Activated CD8-positive, alpha-beta memory T cell treated with anti-CD3 and anti-CD28 coated beads, Interleukin-2, amount 50 U/mL, for 24 hours (primary cell): ENCODE results near the gene CSNK1A1.
"Not testable (repeated sequence)": the region's sequence is repeated elsewhere in the genome, so short reads cannot be mapped to it uniquely, and the experiment has no call there.

Source experiments
- DNase-seq: peaks from one replicate; pipeline ENCODE4 v3.0.0-alpha.2; 2020; ENCODE audit errors: extremely low read depth

CSNK1A1 gene

DNA sequence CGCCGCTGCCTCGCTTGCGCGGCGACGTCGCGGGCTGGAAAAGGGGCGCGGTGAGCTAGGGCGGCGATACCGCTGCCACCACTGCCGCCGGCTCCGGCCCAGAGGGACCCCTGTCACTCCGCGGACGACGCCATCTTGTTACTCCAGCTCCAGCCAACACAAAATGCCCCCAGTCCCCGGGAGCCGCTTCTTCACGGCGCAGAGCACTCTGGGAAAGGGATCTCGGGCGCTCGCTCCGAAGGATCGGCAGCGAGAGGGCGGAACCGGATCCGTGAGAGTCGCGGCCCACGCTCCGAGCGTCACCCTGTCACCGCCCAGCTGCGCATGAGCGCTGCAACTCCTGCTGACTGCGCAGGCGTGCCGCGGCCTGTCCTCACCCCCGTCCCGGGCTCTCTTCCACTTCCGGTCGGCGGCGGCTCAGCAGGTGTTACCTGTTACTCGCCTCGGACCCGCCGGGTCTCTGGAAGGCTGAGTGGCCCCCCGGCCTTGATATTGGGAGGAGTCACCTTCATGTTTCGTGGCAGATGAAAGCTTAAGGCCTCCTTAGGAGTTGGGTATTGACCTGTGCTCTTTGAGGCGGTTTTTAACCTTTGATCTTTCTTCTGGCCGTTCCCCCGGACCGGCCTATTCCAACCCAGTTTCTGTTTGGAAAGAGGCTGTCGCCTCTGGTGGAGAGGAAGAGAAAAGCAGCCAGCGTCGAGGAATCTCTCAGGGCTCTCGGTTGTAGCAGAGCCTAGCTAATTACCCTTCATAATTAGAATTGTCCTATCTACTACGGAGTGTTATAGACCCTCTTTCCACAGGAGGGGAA, at the start of gene CSNK1A1:
Gene CSNK1A1 (minus strand): TSS at position 213 of the 811 bp plus-strand sequence. CDS start 475 bp downstream, outside the sequence.
- peak; percentile 96 for DNase-seq

DNA sequence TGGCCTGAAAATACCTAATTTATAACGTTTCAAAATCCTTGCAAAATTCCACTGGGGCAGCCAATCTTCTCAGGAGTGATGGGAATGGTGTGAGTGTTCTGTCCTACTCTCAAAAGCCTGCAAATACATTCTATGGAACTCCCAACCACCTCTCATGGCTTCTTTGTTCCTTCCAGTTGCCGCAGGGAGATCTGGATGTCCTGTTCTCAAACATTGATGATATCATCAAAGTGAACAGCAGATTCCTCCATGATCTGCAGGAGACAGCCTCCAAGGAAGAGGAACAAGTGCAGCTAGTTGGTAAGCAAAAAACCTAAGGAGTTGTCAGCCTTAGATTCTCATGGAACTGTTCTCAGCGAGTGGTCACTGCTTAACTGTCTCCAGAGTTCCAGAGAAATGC, 49.7 kb upstream of the CSNK1A1 start:
- DNase-seq = no peak

GRCh38 chr5:149599375-149599774, 48.1 kb upstream of the CSNK1A1 start:
- DNase-seq = no peak

DNA sequence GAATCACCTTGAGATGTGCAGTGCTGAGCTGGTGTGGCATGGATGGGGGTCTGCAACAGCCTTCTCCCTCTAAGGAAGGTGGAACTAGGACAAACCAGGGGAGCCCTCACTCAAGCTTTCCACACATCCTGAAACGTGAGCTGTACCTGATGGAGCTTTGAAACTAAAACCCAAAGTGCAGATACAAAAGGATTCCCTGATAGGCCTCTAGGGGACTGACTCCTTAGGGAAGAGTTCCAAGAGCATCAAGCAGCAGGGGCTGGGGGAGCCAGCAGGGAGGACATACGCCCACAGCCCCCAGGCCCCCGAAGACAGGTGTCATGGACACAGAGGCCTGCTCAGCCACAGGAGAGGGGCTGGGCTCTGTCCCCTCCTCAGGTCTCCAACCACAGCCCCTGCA, 47.7 kb upstream of the CSNK1A1 start:
- no peak for DNase-seq

GRCh38 chr5:149598234-149598633, 47.0 kb upstream of the CSNK1A1 start:
- DNase-seq = not testable (repeated sequence)

- DNase-seq = no peak
These were observed 46.4 kb upstream of the CSNK1A1 start for GRCh38 chr5:149597618-149598017.

DNA sequence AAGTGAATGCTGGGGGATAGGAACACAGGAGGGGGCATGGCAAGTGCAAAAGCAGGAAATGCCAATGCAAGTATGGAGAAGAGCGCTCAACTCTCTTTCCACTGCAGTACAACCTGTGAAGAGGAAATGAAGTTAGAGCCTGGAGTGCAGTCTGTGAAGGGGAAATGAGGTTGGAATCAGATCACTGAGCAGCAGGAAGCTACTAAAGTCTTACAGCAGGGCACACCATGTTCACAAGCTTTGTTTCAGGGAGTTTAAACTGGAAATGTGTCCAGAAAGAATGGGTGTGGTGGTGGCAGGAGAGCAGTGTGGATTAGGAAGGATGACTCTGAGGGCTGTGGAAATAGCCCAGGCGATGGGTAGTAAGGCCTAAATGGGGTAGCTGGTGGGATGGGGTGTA, 45.5 kb upstream of the CSNK1A1 start:
- no peak for DNase-seq

GRCh38 chr5:149595105-149595504, 43.9 kb upstream of the CSNK1A1 start:
- not testable (repeated sequence) for DNase-seq

DNA sequence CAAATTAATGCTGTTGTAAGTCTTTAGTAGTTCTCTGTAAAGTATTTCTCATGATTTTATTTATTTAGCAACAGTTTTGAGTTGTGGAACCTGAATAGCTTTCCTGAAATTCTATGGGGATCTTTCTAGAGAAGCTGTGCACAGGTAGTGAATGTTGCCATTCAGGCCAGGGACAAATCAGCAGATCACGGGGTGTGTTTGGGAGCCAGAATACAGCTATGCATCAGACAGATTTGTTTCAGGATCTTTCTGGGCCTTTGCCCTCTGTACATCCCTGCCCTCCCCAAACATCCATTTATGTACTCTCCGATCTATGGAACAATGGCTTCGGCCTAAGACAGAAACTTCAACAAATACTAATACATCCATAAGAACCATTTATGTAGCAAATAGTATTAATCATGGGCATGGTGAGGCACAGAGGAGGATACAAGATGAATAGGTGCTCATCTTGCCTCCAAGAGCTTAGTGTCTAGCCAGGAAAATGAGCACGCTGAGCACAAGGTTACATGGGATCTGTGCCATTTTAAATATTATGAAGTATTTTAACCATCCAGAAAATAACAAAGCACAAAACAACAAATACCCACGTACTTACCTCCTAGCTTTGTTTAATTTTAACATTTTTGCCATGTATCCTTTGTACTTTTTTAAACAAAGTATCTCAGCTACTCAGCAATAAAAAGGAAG, 43.1 kb upstream of the CSNK1A1 start:
- no peak for DNase-seq

DNA sequence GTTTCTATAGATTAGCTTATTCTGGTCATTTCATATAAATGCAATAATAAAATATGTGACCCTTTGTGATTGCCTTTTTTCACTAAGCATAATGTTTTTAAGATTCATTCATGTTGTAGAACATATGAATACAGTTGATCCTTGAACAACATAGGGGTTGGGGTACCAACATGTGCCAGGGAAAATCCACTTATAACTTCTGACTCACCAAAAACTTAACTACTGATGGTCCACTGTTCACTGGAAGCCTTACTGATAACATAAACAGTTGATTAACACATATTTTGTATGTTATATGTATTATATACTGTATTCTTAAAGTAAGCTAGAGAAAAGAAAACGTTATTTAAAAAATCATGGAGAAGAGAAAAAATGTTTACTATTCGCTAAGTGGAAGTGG, 42.1 kb upstream of the CSNK1A1 start:
- no peak for DNase-seq

GRCh38 chr5:149588936-149589335, 37.7 kb upstream of the CSNK1A1 start:
- DNase-seq = no peak

GRCh38 chr5:149586708-149587318, 35.6 kb upstream of the CSNK1A1 start:
- DNase-seq = no peak

- DNase-seq = no peak
These were observed 34.7 kb upstream of the CSNK1A1 start for GRCh38 chr5:149585910-149586309.

- no peak for DNase-seq
These were observed 32.9 kb upstream of the CSNK1A1 start for GRCh38 chr5:149584121-149584520.

DNA sequence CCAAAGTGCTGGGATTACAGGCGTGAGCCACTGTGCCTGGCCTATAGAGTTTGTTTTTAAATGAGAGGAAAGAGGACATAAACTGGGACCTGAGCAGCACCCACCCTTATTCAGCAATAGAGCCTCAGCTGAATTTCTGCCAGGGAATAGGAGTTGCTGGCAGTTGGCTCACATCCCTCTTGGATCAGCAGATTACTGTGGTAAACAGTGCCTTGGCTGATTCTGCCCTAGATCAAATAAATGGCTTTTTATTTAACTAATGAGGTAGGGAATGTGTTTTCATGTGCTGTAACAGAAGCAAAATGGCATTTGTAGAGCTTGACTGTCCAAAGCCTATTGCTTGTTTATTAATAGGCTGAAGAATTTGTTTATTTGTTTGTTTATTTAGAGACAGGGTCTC, 32.2 kb upstream of the CSNK1A1 start:
- DNase-seq = no peak

DNA sequence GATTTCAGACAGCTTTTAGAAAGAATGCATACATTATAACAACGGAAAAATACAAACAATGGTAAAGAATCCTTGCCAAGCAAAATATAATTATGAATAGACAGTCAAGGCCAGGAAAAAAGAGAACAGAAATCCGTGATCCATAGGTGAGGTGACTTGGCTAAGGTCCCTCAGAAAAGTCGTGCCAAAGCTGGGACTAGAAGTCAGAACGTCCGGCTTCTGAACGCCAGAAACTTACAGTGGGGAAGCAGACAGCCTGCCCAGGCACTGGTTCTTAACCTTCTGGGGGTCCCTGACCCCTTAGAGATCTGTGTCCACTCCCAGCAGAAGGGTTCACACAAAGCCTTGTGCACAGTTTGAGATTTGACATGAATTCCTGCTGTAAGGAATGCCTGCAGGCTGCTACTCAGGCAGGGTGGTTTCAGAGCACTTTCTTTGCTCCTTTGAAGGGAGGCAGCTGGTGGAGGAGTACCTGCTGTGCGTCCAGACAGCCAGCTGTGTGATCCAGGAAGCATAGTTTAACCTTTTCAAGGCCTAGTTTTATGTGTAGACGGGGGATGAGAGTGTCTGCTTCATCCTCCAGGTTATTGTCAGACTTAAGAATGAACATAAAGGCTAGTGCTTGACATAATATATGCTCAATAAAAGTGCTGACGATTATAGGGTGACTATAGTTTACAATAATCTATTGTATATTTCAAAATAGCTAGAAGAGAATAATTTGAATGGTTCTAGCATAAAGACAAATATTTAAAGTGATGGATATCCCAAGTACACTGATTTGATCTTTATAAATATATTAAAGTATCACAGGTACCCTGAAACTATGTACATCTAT, 30.9 kb upstream of the CSNK1A1 start:
- DNase-seq = no peak

DNA sequence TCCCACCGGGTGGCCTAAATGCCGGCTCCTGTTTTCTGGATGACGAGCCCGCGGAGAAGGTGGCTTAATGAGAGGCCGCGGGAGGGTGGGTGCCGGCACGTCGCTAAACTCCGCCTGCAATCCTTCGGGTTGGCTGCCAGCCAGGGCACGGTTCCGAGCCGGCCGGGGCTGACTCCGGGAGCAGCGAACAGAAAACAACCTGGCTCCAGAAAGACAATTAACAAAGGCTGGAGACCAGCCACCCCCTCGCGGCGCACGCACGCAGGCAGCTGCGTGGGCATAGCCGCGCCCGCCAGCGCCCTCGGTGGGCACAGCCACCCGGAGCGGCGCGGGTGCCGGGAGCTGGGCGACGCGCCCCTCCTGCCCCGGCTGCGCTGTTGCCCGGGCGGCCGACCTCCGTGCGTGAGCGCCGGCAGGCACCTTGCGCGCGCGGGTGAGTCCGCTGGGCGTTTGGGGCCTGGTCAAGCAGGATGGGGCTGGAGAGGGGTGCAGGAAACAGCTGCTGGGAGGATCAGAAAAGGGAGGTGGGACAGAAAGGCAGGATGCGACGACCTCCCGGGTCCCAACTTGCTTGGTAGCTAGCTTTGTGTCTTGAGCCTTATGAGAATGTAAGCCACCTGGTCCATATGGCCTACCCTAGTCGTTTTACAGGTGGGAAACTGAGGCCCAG, 30.1 kb upstream of the CSNK1A1 start, which contains the start of gene ARHGEF37:
Gene ARHGEF37 (plus strand): TSS at position 307 of the 670 bp plus-strand sequence. CDS start 16,272 bp downstream, outside the sequence.
- no peak for DNase-seq

DNA sequence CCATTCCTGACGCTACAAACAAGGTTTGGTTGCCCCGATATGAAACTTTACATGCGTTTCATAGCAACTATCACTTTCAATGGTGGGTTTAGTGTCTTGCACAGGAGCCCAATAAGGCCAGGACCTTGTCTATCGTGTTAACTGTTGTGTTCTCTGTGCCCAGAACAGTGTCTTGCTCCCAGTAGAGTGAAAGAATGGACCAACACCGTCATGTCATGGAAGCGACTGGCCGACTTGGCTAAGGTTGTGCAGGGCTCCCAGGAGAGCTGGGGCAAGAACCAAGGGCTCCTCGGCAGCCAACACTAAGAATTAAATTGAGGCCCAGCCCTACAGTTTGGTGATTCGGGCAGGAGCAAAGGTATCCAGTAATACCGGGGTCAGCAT, 29.6 kb upstream of the CSNK1A1 start:
- DNase-seq = no peak

DNA sequence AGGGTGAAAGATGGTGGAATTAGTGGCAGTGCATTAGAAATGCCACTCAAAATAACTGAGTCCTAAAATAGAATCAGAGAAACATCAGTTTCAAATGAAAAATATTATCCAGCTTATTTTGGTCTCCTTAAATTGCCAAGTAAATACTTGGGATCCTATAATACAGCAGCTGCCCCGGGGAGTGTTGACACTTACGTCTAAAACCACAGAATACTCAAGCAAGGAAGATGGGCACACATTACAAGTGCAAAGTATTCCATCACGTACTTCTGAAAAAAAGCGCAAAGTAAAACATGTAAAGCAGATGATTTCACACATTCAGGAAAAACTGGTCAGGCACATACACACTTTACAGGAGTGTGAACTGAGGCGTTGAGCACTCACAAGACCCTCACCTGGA, 27.7 kb upstream of the CSNK1A1 start:
- no peak for DNase-seq

- DNase-seq = no peak
These were observed 24.8 kb upstream of the CSNK1A1 start for GRCh38 chr5:149576021-149576420.

- no peak for DNase-seq
These were observed 23.9 kb upstream of the CSNK1A1 start for GRCh38 chr5:149575131-149575530.
